Prostate gland (tissue), 2 donors: ENCODE measurements around the gene SMAD2.

Experiments used
- CTCF ChIP-seq, 4 experiments: fragments of 200-600 bp in 2 of 4; fragments of 450-650 bp in 2 of 4; sonication (generic) in 2 of 4; IDR thresholded peaks; 1 replicate in 3 of 4; 2 replicates in 1 of 4; pipeline ENCODE4 v1.5.1; 2016 to 2019; ENCODE audit warnings: antibody characterized with exemption in 4 of 4, mild to moderate bottlenecking in 2 of 4, moderate library complexity in 2 of 4
- POLR2A ChIP-seq: fragments of 450-650 bp; IDR thresholded peaks from one replicate; pipeline ENCODE4 v1.6.1; 2016; ENCODE audit warnings: antibody characterized with exemption, mild to moderate bottlenecking
- POLR2AphosphoS5 ChIP-seq: sonication (generic); formaldehyde crosslinking; IDR thresholded peaks from one replicate; pipeline ENCODE4 v1.6.1; 2017; ENCODE audit warnings: antibody characterized with exemption

GRCh38 chr18:47978141-47978540 lies 47.7 kb upstream of the SMAD2 start:
- TF ChIP-seq CTCF (IDR thresholded peaks at IDR 0.05) (no peak), POLR2A (no peak), POLR2AphosphoS5 (no peak)
